Activated CD4-positive, CD25-positive, alpha-beta regulatory T cell treated with anti-CD3 and anti-CD28 coated beads, Interleukin-2, amount 50 U/mL, for 16 hours (primary cell): ENCODE measurements around the gene OLA1.

Source experiments
- DNase-seq: peaks from one replicate; pipeline ENCODE4 v3.0.0-alpha.2; 2020; ENCODE audit warnings: low read depth, low spot score

The OLA1 gene

DNA sequence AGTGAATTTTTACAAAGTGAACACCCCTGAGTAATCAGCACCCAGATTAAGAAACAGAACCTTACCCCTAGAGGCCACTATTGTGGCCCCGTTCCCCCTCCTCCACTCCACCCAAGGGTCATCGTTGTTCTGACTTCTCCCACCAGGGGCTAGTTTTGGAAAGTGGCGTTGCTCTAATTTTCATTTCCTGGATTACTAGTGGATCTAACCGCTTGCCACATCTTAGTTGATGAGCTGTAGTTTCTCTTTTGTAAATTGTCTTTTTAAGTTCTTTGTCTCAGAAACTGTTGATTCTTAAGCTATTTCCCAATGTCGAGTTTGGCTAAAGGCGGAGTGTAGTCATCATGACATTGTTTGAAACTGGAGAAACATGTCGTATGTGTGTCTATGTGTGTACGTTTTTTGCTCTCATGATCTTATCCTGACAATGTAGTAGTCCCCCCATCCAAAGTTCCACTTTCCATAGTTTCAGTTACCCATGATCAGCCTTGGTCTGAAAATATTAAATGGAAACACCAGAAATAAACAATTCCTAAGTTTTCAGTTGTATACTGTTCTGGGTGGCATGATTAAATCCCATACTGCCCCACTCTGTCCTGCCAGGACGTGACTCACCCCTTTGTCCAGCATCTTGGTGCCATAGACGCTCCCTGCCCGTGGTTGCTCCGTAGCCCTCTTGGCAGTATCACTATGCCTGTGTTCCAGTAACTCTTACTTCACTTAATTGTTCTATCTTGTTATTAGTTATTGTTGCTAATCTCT is 212.2 kb downstream of the OLA1 start:
- DNase-seq = no peak

DNA sequence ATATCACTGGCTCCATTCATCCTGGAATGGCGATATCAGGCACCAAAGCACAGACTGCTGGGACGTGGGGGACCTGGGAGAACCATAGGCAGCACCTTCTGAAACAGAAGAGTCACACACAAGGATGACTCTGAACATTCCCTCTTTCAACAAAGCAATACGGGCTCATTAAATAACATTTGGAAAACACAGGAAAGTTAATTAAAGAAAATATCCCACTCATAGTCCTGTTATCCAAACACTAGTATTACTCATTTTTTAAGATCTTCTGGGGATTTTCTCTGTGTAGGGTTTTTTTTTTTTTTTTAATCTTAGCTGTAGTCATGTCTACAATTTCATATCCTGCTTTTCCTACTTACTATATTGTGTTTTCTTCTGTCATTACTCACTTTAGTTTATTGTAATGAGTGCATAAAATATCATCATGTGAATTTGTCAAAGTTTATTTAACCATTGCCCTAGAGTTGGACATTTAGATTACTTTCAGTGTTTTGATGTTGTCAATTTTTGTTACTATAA is 213.2 kb downstream of the OLA1 start:
- no peak for DNase-seq

DNA sequence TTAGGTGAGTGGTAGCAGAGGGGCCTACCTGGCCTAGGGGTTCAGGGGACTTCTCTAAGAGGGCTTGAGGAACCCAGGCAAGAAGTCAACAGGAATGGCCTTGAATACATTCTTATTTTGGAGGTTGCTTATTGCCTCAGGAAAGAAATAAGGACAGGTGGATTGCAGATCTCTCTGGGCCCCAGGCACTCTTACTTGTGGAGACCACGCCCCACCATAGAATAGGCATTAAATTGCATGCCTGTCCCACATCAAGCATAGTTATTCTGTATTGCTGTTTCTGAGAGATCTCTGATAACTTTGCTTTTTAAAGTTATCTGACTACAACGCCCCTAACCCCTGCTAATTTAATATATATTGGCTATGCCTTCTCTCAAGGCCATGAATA is 215.2 kb downstream of the OLA1 start:
- no peak for DNase-seq

DNA sequence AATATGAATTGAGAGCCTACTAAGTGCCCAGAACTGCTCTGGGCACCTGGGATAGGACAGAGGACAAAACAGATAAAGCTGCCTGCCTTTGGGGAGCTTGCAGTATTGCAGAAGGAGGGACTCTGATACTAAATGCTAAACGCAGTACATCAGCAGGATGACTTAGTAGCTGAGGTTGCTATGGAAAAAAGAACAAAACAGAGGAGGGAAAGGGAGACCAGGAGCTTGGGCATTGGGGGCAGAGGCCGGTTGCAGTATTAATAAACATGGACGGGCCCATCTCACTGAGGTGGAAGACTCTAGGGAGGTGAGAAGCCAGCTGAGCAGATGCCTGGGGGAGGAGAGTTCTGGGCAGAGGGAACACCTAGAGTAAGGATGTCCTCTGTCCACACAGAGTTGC is 217.1 kb downstream of the OLA1 start:
- no peak for DNase-seq

DNA sequence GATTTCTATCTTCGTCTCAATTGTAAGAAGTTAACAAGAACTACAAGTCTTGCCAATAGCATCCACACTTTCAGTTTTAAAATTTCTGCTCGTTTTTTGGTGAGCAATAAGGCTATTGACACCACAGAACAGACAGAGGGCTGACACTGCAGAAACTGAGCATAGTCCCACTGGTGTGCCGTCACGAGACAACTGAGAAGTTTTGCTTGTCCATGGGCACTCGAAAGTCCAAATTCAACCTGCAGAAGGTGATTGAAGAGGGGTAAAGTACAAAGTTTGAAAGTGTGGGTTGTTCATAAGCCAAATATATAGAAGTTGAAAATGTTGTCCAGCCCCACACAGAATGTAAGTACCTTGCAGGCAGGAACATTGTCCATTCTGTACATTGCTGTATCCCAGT is 219.4 kb downstream of the OLA1 start:
- no peak for DNase-seq

DNA sequence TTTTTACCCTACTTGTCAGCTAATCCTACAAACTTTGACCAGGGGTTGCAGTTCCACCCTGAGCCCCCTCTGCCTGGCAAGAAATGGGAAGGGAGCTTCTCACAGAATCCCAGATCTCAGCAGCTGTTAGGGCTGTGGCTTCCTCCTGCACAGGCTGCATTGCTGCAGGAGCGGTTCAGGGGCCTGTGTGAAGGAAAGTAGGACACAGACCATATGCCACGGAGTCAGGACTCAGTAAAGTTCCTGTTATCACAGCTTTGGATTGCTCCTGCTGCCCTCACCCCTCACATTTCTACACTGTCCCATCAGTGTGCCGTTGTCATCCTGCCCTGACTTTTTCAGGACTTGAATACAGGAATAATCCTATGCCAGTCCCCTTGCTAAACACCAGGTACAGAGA is 220.4 kb downstream of the OLA1 start:
- DNase-seq = no peak

DNA sequence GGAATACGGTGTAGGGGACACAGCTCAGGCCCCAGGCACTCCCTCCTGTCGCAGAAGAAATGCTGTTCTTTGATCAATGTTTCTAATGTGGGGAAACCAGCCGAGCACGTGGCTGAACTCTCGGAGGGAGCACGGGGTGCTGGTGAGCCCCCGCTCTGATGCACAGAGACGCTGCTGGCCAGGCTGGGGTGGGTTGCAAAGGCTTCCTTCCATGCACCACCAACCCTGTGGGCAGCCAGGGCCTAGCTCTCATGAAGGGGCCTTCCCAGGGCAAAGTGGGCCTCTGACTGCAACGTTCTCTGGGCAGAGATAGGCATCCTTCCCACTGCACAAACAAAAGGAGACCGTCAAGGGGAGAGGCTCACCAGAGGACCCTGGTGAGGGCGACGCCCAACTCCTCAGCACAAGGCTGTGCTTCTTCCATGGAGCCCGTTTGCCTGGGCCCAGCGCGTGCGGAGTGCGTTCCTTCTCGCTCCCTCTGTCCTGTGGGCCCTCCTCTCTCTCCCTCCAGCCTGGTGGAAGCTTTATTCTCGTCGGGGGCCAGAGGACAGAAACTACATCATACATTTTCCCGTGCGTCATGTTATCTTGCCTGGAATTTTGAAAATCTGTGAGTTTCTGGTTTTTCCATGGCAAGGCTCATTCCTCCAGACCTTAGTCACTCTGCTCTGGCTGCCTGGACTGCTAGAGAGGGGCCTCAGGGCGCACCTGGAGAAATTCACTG is 222.0 kb downstream of the OLA1 start:
- DNase-seq = no peak

DNA sequence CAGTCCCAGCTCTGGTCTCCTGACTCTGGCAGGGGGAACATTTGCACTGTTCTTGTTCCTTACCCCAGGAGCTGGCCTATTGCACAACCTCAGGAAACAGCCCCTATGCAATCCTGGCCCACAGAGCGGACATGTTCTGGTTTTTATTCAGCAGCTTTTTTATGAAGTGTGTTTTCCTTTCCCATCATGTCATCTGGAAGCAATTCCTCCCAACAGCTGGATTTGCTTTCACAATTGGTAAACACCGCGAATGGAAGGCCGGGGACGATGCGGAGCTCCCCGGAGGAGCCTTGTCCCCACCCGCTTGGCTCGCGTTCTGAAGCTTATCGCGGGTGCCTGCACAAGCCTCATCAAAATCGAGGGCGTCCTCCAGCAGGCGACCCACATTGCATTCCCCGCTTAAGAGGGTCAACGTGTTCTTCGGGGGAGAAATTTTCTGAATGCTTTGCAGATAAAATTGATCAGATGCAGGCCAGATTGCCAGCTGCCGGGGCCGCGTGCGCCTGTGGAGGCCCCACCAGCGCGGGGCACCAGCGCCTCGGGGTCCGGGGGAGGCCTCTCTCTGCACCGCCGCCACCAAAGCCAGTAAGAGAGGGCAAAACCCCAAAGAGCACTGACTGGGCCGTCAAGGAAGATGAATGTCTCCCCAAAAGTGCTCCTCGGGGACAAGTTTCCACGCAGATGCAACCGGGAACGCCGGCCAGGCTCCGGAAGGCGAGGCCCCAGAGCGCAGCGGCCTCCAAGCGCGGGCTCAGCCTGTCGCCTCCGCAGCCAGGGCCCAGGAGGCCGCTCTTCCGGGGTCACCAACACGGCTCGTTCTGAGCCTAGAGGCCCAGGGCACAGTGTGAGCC is 222.8 kb downstream of the OLA1 start:
- DNase-seq = no peak

DNA sequence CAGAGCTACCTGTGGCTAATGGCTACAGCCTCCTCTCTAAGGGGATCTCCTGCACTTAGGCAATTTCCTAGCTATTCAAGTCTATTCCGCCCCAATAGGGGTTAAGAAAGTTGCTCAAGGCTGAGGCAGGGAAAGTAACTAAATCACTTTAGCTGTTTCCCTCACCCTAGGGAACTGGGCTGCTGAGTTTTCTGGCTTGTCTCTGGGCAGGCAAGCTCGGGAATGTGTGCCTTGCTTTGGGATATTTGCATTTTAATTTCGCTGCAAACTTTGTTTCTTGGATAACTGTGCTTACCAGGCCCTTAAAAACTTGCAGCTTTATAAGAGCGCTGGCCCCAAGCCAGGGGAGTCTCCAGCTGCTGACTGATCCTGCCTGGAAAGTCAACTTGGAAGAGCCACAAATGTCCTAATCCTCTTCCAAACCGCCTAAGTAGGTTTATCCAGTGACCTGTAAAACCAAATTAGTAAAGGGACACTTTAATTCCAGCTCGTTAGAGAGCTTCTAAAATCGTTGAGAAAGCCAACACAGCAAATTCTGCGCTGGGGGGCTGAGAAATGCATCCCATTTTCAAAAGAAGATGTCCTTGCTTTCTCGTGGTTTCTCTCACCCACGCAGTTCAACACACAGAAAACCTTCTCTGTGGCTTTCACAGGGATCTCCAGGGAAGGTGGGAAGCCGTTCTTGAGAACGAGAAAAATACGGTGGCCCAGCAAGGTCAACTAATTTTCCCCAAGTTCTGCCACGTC is 223.6 kb downstream of the OLA1 start:
- no peak for DNase-seq

DNA sequence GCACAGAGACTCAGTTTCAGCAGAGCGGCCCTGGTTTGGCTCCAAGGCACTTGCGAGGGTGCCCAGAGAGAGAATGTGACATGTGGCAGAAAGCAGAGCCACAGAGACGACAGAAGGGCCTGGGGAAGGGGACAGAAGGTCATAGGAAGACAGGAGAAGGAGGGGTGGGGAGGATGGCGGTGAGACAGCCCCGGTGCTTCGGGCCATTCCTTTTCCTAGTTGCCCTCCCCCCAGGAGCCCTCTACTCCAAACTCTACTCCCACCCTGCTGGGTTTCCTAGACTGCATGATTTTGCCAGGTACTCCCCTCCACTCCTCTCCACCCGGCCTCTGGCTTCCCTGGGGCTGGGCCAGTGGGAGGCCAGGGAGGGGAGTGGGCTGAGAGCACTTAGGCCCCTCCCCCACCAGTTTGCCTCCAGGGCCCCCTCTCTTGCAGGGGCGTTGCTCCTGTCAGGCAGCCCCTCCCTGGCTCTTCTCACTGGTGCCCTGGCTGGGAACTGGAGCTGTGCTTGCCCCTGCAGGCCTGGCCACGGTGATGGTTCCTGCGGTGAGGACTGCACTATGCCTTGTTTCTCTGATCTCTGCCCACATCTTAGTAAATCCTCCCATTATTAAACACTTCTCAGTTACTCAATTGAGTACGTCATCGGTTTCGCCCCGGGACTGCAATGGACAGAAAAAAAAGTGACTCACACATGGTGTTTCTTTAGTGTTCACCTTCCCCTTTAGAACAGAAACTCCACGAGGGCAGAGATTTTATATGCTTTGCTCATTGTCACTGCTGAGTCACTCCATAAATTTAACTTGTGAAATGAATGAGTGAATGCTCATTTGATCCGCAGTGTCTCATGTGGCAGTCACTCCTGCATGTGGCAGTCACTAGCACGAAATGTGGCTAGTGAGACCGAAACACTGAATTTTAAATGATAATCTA is 224.5 kb downstream of the OLA1 start:
- no peak for DNase-seq
